Hepatocyte (in vitro differentiated cells): ENCODE results near the gene BCL11A.

Experiments
- EZH2 ChIP-seq: fragments of 200-600 bp; sonication (generic); IDR thresholded peaks from 2 replicates; pipeline ENCODE4 v1.6.1; 2016; ENCODE audit warnings: antibody characterized with exemption, mild to moderate bottlenecking, borderline replicate concordance
- EZH2phosphoT487 ChIP-seq: fragments of 200-600 bp; sonication (generic); IDR thresholded peaks from one replicate; pipeline ENCODE4 v1.6.1; 2018; ENCODE audit warnings: antibody characterized with exemption, mild to moderate bottlenecking, low read depth, moderate library complexity; ENCODE audit not compliant: unreplicated experiment, severe bottlenecking
- TF ChIP-seq, protein P1 (sequence below): fragments of 200-600 bp; sonication (generic); IDR thresholded peaks from 2 replicates; pipeline ENCODE4 v1.5.1; 2016; ENCODE audit warnings: antibody characterized with exemption, mild to moderate bottlenecking; ENCODE audit not compliant: poor library complexity

GRCh38 chr2:60549928-60550177, 3.6 kb downstream of the BCL11A start:
- TF ChIP-seq, protein P1, sequence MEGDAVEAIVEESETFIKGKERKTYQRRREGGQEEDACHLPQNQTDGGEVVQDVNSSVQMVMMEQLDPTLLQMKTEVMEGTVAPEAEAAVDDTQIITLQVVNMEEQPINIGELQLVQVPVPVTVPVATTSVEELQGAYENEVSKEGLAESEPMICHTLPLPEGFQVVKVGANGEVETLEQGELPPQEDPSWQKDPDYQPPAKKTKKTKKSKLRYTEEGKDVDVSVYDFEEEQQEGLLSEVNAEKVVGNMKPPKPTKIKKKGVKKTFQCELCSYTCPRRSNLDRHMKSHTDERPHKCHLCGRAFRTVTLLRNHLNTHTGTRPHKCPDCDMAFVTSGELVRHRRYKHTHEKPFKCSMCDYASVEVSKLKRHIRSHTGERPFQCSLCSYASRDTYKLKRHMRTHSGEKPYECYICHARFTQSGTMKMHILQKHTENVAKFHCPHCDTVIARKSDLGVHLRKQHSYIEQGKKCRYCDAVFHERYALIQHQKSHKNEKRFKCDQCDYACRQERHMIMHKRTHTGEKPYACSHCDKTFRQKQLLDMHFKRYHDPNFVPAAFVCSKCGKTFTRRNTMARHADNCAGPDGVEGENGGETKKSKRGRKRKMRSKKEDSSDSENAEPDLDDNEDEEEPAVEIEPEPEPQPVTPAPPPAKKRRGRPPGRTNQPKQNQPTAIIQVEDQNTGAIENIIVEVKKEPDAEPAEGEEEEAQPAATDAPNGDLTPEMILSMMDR = no peak
- TF ChIP-seq EZH2 (no peak), EZH2phosphoT487 (no peak)
